Neural cell (in vitro differentiated cells): ENCODE results near the gene KIRREL3. TPM values are rescaled to one million over a fixed set of nuclear protein-coding genes. Genes with fewer than 3 reads are reported as not detected.

ENCODE experiments used
- H2AFZ ChIP-seq: fragments of 200-600, 300-800 bp; sonication (generic), shearing (Covaris generic); 2 replicates; pipeline ENCODE4 v1.6.0; 2014; ENCODE audit warnings: low read depth, mild to moderate bottlenecking, antibody characterized with exemption, low read length, moderate library complexity
- H3F3A ChIP-seq: fragments of 200-600 bp; shearing (Covaris generic); 2 replicates; pipeline ENCODE4 v1.6.1; 2016; ENCODE audit warnings: mild to moderate bottlenecking, moderate library complexity, mixed read lengths, antibody characterized with exemption, low read length; ENCODE audit not compliant: insufficient read depth, poor library complexity, severe bottlenecking
- H3K27ac ChIP-seq: fragments of 200-600, 300-800 bp; sonication (generic), shearing (Covaris generic); 2 replicates; pipeline ENCODE4 v1.5.1; 2014; ENCODE audit warnings: mild to moderate bottlenecking, low read length, moderate library complexity
- H3K27me3 ChIP-seq: fragments of 300-800, 200-600 bp; sonication (generic), shearing (Covaris generic); 2 replicates; pipeline ENCODE4 v1.6.0; 2014; ENCODE audit warnings: mild to moderate bottlenecking, low read depth, low read length, moderate library complexity; ENCODE audit not compliant: insufficient read depth
- H3K36me3 ChIP-seq: fragments of 300-800, 200-600 bp; sonication (generic), shearing (Covaris generic); 2 replicates; pipeline ENCODE4 v1.5.1; 2014; ENCODE audit warnings: mild to moderate bottlenecking, antibody characterized with exemption, low read length, moderate library complexity; ENCODE audit not compliant: insufficient read depth
- H3K4me2 ChIP-seq: fragments of 300-800, 200-600 bp; sonication (generic), shearing (Covaris generic); 2 replicates; pipeline ENCODE4 v1.6.0; 2014; ENCODE audit warnings: mild to moderate bottlenecking, low read length
- H3K4me3 ChIP-seq: fragments of 300-800, 200-600 bp; sonication (generic), shearing (Covaris generic); 2 replicates; pipeline ENCODE4 v1.5.1; 2014; ENCODE audit warnings: mild to moderate bottlenecking, low read length, moderate library complexity
- H3K79me2 ChIP-seq: fragments of 200-600 bp; shearing (Covaris generic); replicated peaks from 2 replicates; pipeline ENCODE4 v1.6.0; 2014; ENCODE audit warnings: mild to moderate bottlenecking, low read length, moderate library complexity; ENCODE audit not compliant: insufficient read depth
- H3K9ac ChIP-seq: fragments of 300-800, 200-600 bp; sonication (generic), shearing (Covaris generic); 2 replicates; pipeline ENCODE4 v1.6.1; 2016; ENCODE audit warnings: mild to moderate bottlenecking, low read length, mixed read lengths
- H3K9me2 ChIP-seq: fragments of 200-600 bp; shearing (Covaris generic); 2 replicates; pipeline ENCODE4 v1.6.1; 2016; ENCODE audit warnings: mild to moderate bottlenecking, low read length, mixed read lengths; ENCODE audit not compliant: insufficient read depth
- H3K9me3 ChIP-seq: fragments of 200-600, 300-800 bp; sonication (generic), shearing (Covaris generic); 2 replicates; pipeline ENCODE4 v1.6.1; 2016; ENCODE audit warnings: mild to moderate bottlenecking, mixed run types, low read length, moderate library complexity, mixed read lengths
- H4K20me1 ChIP-seq: fragments of 200-600 bp; shearing (Covaris generic); 2 replicates; pipeline ENCODE4 v1.6.1; 2016; ENCODE audit warnings: mild to moderate bottlenecking, mixed run types; ENCODE audit not compliant: insufficient read depth
- CTCF ChIP-seq: fragments of 450-650 bp; IDR thresholded peaks from 2 replicates; pipeline ENCODE4 v1.5.1; 2014; ENCODE audit warnings: antibody characterized with exemption, mild to moderate bottlenecking, moderate library complexity; ENCODE audit not compliant: poor library complexity, severe bottlenecking
- EP300 ChIP-seq: fragments of 450-650 bp; conservative IDR thresholded peaks from 2 replicates; pipeline ENCODE4 v1.6.1; 2014; ENCODE audit warnings: antibody characterized with exemption, mild to moderate bottlenecking, moderate library complexity; ENCODE audit not compliant: poor library complexity, severe bottlenecking
- EZH2 ChIP-seq: fragments of 200-600, 300-800 bp; shearing (Covaris generic), sonication (generic); IDR thresholded peaks from 2 replicates; pipeline ENCODE4 v1.6.1; 2014; ENCODE audit warnings: antibody characterized with exemption, low read length, borderline replicate concordance, mild to moderate bottlenecking; ENCODE audit not compliant: insufficient read depth, poor library complexity, severe bottlenecking
- MXI1 ChIP-seq: fragments of 450-650 bp; conservative IDR thresholded peaks from 2 replicates; pipeline ENCODE4 v1.6.1; 2014; ENCODE audit warnings: antibody characterized with exemption, mild to moderate bottlenecking; ENCODE audit not compliant: poor library complexity, severe bottlenecking
- POLR2AphosphoS5 ChIP-seq: IDR thresholded peaks from 2 replicates; pipeline ENCODE4 v1.6.1; 2012
- RAD21 ChIP-seq: fragments of 450-650 bp; conservative IDR thresholded peaks from 2 replicates; pipeline ENCODE4 v1.6.1; 2014; ENCODE audit warnings: antibody characterized with exemption, mild to moderate bottlenecking, moderate library complexity
- REST ChIP-seq: IDR thresholded peaks from 2 replicates; pipeline ENCODE4 v1.6.1; 2012; ENCODE audit warnings: borderline replicate concordance
- SMC3 ChIP-seq: fragments of 450-650 bp; conservative IDR thresholded peaks from 2 replicates; pipeline ENCODE4 v1.6.1; 2014; ENCODE audit warnings: antibody characterized with exemption, mild to moderate bottlenecking, moderate library complexity; ENCODE audit not compliant: poor library complexity
- TAF1 ChIP-seq: IDR thresholded peaks from 2 replicates; pipeline ENCODE4 v1.6.1; 2012; ENCODE audit warnings: low read depth
- polyA plus RNA-seq: library from polyadenylated mRNA; depleted of rRNA; stranded (reverse); fragments of >200 nt; gene quantifications from 2 replicates; pipeline ENCODE4 v1.2.3, GENCODE V29; 2014

Gene KIRREL3
- polyA plus RNA-seq, 1 donor from 2014 or later, result 23.8 TPM

- Histone ChIP-seq H2AFZ (no peak overlapping the region), H3K36me3 (no peaks in the 10 kb centered on the region), H3K79me2 (no peaks in the 10 kb centered on the region), H3K9ac (no peak overlapping the region), H4K20me1 (no peaks in the 10 kb centered on the region), H3K4me2 (no peak overlapping the region), H3K27ac (no peak overlapping the region), H3K9me3 (no peaks in the 10 kb centered on the region), H3K4me3 (no peak overlapping the region), H3K27me3 (no peaks in the 10 kb centered on the region), H3K9me2 (no peaks in the 10 kb centered on the region), H3F3A (no peaks in the 10 kb centered on the region)
- TF ChIP-seq RAD21 (no peak), MXI1 (no peak), EZH2 (no peak), CTCF (no peak), EP300 (no peak), REST (no peak), SMC3 (no peak), POLR2AphosphoS5 (no peak), TAF1 (no peak)
Observed at GRCh38 chr11:126782810-126783209, 217.8 kb downstream of the KIRREL3 start.

- Histone ChIP-seq H3K79me2 (no peaks in the 10 kb centered on the region), H2AFZ (no peak overlapping the region), H3K9me3 (no peaks in the 10 kb centered on the region), H3K9ac (no peak overlapping the region), H3K36me3 (no peaks in the 10 kb centered on the region), H3K27ac (no peak overlapping the region), H3K27me3 (no peaks in the 10 kb centered on the region), H3K9me2 (no peaks in the 10 kb centered on the region), H3K4me3 (no peak overlapping the region), H3K4me2 (no peak overlapping the region), H3F3A (no peaks in the 10 kb centered on the region), H4K20me1 (no peaks in the 10 kb centered on the region)
- TF ChIP-seq REST (no peak), MXI1 (no peak), TAF1 (no peak), POLR2AphosphoS5 (no peak), EZH2 (no peak), CTCF (no peak), SMC3 (no peak), EP300 (no peak), RAD21 (no peak)
Observed at GRCh38 chr11:126781942-126782341, 218.6 kb downstream of the KIRREL3 start.
